HG03103 (cell line): Measurements from ENCODE around the gene MBD3L3.
"Not testable (repeated sequence)": the region's sequence is repeated elsewhere in the genome, so short reads cannot be mapped to it uniquely, and the experiment has no call there.

Experiments used
- ATAC-seq: cut with Tn5 transposase; IDR thresholded peaks from one replicate; pipeline ENCODE4 v1.9.1; 2021; ENCODE audit warnings: low read depth; ENCODE audit not compliant: unreplicated experiment

Gene MBD3L3

GRCh38 chr19:7058576-7058975 lies at the start of gene MBD3L3:
TSS of gene MBD3L3 (minus strand) at chr19:7058676. CDS start at chr19:7058605, 71 bp downstream.
- not testable (repeated sequence) for ATAC-seq

- ATAC-seq, result no peak
Measured at GRCh38 chr19:7106711-7107657, 48.5 kb upstream of the MBD3L3 start.

DNA sequence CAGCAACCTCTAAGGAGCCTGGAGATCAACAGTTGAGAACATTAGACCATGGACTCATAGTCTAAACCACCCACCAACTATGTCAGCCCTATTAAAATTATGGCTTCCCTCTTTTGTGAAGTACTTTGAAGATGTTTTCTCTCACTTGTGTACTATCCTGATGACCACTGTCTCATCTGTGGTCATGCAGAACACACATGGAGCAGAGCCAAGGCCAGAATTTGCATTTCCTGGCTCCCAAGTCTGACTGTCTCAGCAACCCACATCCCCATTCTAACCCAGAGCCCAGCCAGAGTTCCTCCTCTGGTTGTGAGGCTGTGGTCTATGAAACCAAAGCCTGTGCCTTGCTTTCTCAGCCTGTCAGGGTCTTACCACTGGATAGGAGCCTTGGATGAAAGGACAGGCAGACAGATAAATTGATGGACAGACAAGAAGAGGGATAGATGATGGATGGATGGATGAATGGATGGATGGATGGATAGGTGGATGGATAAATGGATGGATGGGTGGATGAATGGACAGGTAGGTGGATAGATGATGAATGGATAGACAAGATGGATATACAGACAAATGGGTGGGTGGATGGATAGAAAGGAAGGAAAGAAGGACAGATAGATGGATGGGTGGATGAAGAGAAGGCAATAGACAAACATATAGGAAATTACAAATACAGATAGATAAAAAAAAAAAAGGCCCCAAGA lies 46.4 kb upstream of the MBD3L3 start:
- ATAC-seq, result no peak

DNA sequence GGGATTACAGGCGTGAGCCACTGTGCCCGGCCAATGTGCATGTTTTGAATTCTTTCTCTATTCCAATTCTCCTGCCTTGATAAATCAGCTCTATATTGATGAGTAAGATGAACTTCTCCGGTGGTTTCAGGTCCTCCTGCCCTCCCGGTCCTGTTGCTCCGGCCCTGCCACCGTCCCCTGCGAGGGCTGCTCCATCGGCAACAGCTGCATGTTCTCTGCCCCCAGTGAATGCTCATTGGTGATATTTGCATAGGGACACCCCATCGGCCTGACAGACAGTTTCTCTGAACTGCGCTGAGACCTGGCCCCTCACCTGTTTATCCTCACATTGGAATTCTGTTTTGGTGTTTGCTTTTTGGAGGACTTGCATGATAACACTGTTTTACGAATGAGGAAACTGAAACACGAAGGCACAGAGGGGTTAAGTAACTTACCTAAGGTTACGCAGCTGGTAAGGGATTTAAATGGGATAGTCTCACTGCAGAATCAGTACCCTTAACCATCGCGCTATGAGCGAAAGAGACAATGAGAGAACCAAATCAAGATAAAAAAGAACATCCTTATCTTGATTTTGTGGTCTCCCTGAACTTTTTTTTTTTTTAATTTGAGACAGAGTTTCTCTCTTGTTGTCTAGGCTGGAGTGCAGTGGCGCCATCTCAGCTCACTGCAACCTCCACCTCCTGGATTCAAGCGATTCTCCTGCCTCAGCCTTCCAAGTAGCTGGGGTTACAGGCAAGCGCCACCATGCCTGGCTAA lies 43.2 kb upstream of the MBD3L3 start:
- no peak for ATAC-seq

- no peak for ATAC-seq
Measured at GRCh38 chr19:7099597-7099921, 41.1 kb upstream of the MBD3L3 start.

- ATAC-seq, result peak; percentile 71
Measured at GRCh38 chr19:7098701-7099596, 40.5 kb upstream of the MBD3L3 start.

DNA sequence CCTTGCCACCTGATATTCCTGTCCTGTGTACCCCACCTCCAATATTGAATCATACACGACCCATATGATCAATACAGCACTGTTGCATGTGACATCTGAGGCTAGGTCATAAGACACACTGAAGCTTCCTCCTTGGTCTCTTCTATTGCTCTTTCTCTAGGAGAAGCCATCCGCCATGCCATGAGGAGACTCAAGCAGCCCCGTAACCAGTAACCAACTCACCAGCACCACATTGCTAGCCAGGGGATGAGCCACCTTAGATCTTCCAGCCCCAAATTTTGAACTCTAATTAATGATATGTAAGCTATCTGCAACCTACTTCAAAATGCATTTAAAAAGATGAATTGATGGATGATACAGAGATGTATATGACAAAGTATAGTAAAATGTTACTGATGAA lies 39.6 kb upstream of the MBD3L3 start:
- no peak for ATAC-seq

- no peak for ATAC-seq
Measured at GRCh38 chr19:7088999-7089398, 30.5 kb upstream of the MBD3L3 start.

GRCh38 chr19:7083076-7083956 lies 24.8 kb upstream of the MBD3L3 start:
- ATAC-seq, result no peak

DNA sequence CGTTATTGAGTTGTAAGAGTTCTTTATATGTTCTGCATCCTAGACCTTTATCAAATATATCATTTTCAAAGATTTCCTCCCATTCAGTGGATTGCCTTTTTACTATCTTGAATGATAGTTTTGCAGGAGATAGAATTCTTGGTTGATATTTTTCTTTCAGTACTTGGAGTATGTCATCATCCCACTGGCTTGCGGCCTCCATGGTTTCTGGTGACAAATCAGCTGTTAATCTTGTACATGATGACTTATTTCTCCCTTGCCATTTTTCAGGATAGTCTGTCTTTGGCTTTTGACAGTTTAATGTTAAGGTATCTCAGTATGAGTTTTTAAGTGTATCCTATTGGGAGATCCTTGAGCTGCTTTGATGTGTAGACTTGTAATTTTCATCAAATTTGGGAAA lies 19.5 kb upstream of the MBD3L3 start:
- ATAC-seq, result no peak

DNA sequence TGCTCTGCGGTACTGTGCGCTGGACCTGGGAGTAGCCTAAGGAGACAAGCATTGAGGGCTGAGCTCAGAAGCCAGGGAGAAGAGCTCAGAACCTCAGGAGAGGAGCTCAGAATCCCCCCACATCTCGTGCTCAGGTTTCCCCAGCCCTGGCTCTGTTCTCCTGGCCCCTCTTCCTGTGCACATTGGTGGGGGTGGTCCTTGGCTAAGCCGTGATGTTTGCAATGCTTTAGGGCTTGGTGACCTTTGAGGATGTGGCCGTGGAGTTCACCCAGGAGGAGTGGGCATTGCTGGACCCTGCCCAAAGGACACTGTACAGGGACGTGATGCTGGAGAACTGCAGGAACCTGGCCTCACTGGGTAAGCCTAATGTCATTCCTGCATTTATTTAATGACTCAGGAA lies 17.7 kb upstream of the MBD3L3 start:
- ATAC-seq, result no peak

- ATAC-seq, result no peak
Measured at GRCh38 chr19:7074705-7075282, 16.3 kb upstream of the MBD3L3 start.

DNA sequence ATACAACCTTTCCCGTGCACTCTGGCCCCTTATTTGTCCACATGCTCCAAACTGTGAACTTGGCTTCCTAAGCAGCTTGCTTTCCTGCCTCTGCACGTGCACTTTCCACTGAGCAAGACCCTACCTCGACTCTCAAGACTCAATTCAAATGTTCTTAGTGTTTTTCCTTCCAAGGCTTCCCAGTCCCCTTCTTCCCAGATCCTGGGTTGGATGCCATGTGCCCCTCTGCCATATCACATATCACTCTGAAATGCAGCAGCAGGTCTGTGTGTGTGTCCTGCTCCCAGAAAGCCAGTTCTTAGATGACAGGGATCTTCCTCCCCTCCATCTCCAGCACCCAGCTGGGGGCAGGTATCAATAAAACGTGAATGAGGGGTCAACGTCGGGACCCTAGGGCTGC lies 14.1 kb upstream of the MBD3L3 start:
- ATAC-seq, result no peak

DNA sequence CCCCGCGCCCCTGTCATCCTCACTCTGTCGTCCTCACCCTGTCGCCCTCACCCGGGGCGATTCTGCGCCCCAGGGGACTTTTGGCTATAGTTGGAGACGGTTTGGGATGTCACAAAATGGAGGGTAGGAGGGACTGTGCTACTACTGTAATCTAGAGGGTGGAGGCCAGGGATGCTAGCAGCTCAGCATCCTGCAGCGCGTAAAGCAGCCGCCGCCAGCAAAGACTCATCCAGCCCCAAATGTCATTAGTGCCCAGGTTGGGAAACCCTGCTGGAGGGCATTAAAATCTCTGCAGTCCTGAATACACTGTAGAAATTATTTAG lies 11.4 kb upstream of the MBD3L3 start:
- ATAC-seq, result peak; percentile 8

GRCh38 chr19:7069042-7069903 lies 10.8 kb upstream of the MBD3L3 start, which contains the start of gene ZNF557:
TSS of gene ZNF557 (plus strand) at chr19:7069703. CDS start at chr19:7075075, 5,372 bp downstream.
- ATAC-seq, result peak; percentile 89

- ATAC-seq, result no peak
Measured at GRCh38 chr19:7068599-7068998, 10.1 kb upstream of the MBD3L3 start.

GRCh38 chr19:7067716-7068115 lies 9.2 kb upstream of the MBD3L3 start:
- no peak for ATAC-seq

- not testable (repeated sequence) for ATAC-seq
Measured at GRCh38 chr19:7067122-7067521, 8.6 kb upstream of the MBD3L3 start.
